GM18507 (cell line): ENCODE measurements around the gene RHOD.

ENCODE experiments used
- DNase-seq: peaks from one replicate; pipeline ENCODE4 v3.0.0; 2011; ENCODE audit warnings: low read depth; ENCODE audit not compliant: insufficient read length; ENCODE audit errors: extremely low spot score
- FAIRE-seq: peaks from 2 replicates; lab custom pipeline; 2011; peaks lifted over from hg19 to GRCh38; lab: Jason Lieb, UNC

RHOD gene

GRCh38 chr11:67102664-67103063 lies 46.0 kb downstream of the RHOD start:
- FAIRE-seq (no peak), DNase-seq (no peak)

GRCh38 chr11:67105964-67106363 lies 49.3 kb downstream of the RHOD start:
- no peak for DNase-seq
- no peak for FAIRE-seq

- DNase-seq, result no peak
- no peak for FAIRE-seq
Measured at GRCh38 chr11:67111261-67111660, 54.6 kb downstream of the RHOD start.

- FAIRE-seq, result peak; percentile 79
- peak; percentile 9 for DNase-seq
Measured at GRCh38 chr11:67113231-67113721, 56.6 kb downstream of the RHOD start.

- FAIRE-seq (no peak), DNase-seq (no peak)
Measured at GRCh38 chr11:67114275-67114896, 57.7 kb downstream of the RHOD start.

GRCh38 chr11:67116758-67117105 lies 60.1 kb downstream of the RHOD start:
- FAIRE-seq (no peak), DNase-seq (no peak)

GRCh38 chr11:67117176-67117575 lies 60.5 kb downstream of the RHOD start:
- DNase-seq, result no peak
- no peak for FAIRE-seq

GRCh38 chr11:67117672-67118180 lies 61.1 kb downstream of the RHOD start:
- DNase-seq (no peak), FAIRE-seq (no peak)

GRCh38 chr11:67118181-67118766 lies 61.6 kb downstream of the RHOD start:
- DNase-seq (no peak), FAIRE-seq (no peak)

GRCh38 chr11:67118801-67119584 lies 62.3 kb downstream of the RHOD start, which contains the start of gene KDM2A:
KDM2A (plus strand) TSS chr11:67119263; CDS start chr11:67121317, 2,054 bp downstream.
- peak; percentile 98 for DNase-seq
- FAIRE-seq, result peak; percentile 89

- no peak for DNase-seq
- FAIRE-seq, result peak; percentile 39
Measured at GRCh38 chr11:67119585-67120391, 63.1 kb downstream of the RHOD start.

- FAIRE-seq (no peak), DNase-seq (no peak)
Measured at GRCh38 chr11:67120456-67120855, 63.8 kb downstream of the RHOD start.

GRCh38 chr11:67120881-67121710 lies 64.4 kb downstream of the RHOD start:
- DNase-seq, result no peak
- FAIRE-seq, result peak; percentile 89
